ENCODE measurements around the gene BPNT1.

The BPNT1 gene

GRCh38 chr1:220089650-220090556 is at the start of gene BPNT1:
Gene BPNT1, minus strand, starts transcription at chr1:220089788. Its CDS starts 9,942 bp downstream, at chr1:220079846.
- peak within 1 kb of the TSS; percentile 82 for H3K4me3 ChIP-seq (IDR thresholded peaks at IDR 0.05; ENCODE audit: insufficient read depth, low read depth, low read length)
- peaks cover 11% of the 10 kb centered on the region for H3K4me1 ChIP-seq (ENCODE audit: low read depth, poor library complexity, severe bottlenecking)
- H2AFZ ChIP-seq (ENCODE audit: low read depth): peak within 1 kb of the TSS; percentile 68
- peak within 1 kb of the TSS; percentile 47 for H3K4me2 ChIP-seq
- TF ChIP-seq CTCF (conservative IDR thresholded peaks at IDR 0.05; ENCODE audit: low read depth, low read length): no peak
- peak within 1 kb of the TSS; percentile 35; the same call in 1 of the 2 replicates for H3K9ac ChIP-seq
- no peaks in the 10 kb centered on the region for H3K36me3 ChIP-seq (ENCODE audit: insufficient read depth)
- no peaks in the 10 kb centered on the region for H3K27me3 ChIP-seq (ENCODE audit: insufficient read depth, low read depth)
- H4K20me1 ChIP-seq (ENCODE audit: insufficient read depth): no peaks in the 10 kb centered on the region
- H3K27ac ChIP-seq: peak within 1 kb of the TSS; percentile 12; the same call in 1 of the 2 replicates
- H3K79me2 ChIP-seq (ENCODE audit: insufficient read depth, low read depth): peaks cover 13% of the 10 kb centered on the region; the same call in 1 of the 2 replicates

- TF ChIP-seq CTCF (conservative IDR thresholded peaks at IDR 0.05; ENCODE audit: low read depth, low read length): no peak
- no peak overlapping the region for H3K4me3 ChIP-seq (IDR thresholded peaks at IDR 0.05; ENCODE audit: insufficient read depth, low read depth, low read length)
- no peak overlapping the region for H3K27ac ChIP-seq
- H2AFZ ChIP-seq (ENCODE audit: low read depth): no peak overlapping the region
- H4K20me1 ChIP-seq (ENCODE audit: insufficient read depth): no peaks in the 10 kb centered on the region
- H3K9ac ChIP-seq: no peak overlapping the region
- no peaks in the 10 kb centered on the region for H3K36me3 ChIP-seq (ENCODE audit: insufficient read depth)
- no peaks in the 10 kb centered on the region for H3K4me1 ChIP-seq (ENCODE audit: low read depth, poor library complexity, severe bottlenecking)
- no peaks in the 10 kb centered on the region for H3K79me2 ChIP-seq (ENCODE audit: insufficient read depth, low read depth)
- H3K4me2 ChIP-seq: no peak overlapping the region
- no peaks in the 10 kb centered on the region for H3K27me3 ChIP-seq (ENCODE audit: insufficient read depth, low read depth)
Observed at GRCh38 chr1:220137019-220137786, 47.6 kb upstream of the BPNT1 start.

- Histone ChIP-seq H3K27me3 (ENCODE audit: insufficient read depth, low read depth) (no peaks in the 10 kb centered on the region), H3K9ac (no peak overlapping the region), H3K36me3 (ENCODE audit: insufficient read depth) (no peaks in the 10 kb centered on the region), H3K27ac (no peak overlapping the region), H3K79me2 (ENCODE audit: insufficient read depth, low read depth) (no peaks in the 10 kb centered on the region), H3K4me1 (ENCODE audit: low read depth, poor library complexity, severe bottlenecking) (no peaks in the 10 kb centered on the region), H2AFZ (ENCODE audit: low read depth) (no peak overlapping the region), H4K20me1 (ENCODE audit: insufficient read depth) (no peaks in the 10 kb centered on the region), H3K4me3 (IDR thresholded peaks at IDR 0.05; ENCODE audit: insufficient read depth, low read depth, low read length) (no peak overlapping the region), H3K4me2 (no peak overlapping the region)
- no peak for TF ChIP-seq CTCF (conservative IDR thresholded peaks at IDR 0.05; ENCODE audit: low read depth, low read length)
Observed at GRCh38 chr1:220135755-220136154, 46.2 kb upstream of the BPNT1 start.

- no peak for TF ChIP-seq CTCF (conservative IDR thresholded peaks at IDR 0.05; ENCODE audit: low read depth, low read length)
- Histone ChIP-seq H3K4me2 (no peak overlapping the region), H3K4me1 (ENCODE audit: low read depth, poor library complexity, severe bottlenecking) (no peaks in the 10 kb centered on the region), H4K20me1 (ENCODE audit: insufficient read depth) (no peaks in the 10 kb centered on the region), H3K27ac (no peak overlapping the region), H2AFZ (ENCODE audit: low read depth) (no peak overlapping the region), H3K4me3 (IDR thresholded peaks at IDR 0.05; ENCODE audit: insufficient read depth, low read depth, low read length) (no peak overlapping the region), H3K27me3 (ENCODE audit: insufficient read depth, low read depth) (no peaks in the 10 kb centered on the region), H3K36me3 (ENCODE audit: insufficient read depth) (no peaks in the 10 kb centered on the region), H3K79me2 (ENCODE audit: insufficient read depth, low read depth) (no peaks in the 10 kb centered on the region), H3K9ac (no peak overlapping the region)
Observed at GRCh38 chr1:220129479-220130210, 40.1 kb upstream of the BPNT1 start.

All from KMS-11 (cell line).